GM13976 (cell line): Measurements from ENCODE around the gene CDH20.

ENCODE experiments used
- DNase-seq: peaks from one replicate; pipeline ENCODE4 v3.0.0; 2012; ENCODE audit warnings: low spot score
- in situ Hi-C: fragments of 300-500 bp; cut with MboI; formaldehyde crosslinking; loops from one replicate; pipeline ENCODE4 v1.12.0; 2022; ENCODE audit warnings: low sequenced_read_pairs, mixed read lengths, inconsistent platforms; ENCODE audit not compliant: unreplicated experiment
- TF ChIP-seq, protein P1 (sequence below): IDR thresholded peaks from 2 replicates; pipeline ENCODE4 v1.5.1; 2012; ENCODE audit warnings: borderline replicate concordance, mild to moderate bottlenecking; ENCODE audit not compliant: insufficient read depth; ENCODE audit errors: extremely low read depth, missing control alignments, control extremely low read depth

The CDH20 gene

DNA sequence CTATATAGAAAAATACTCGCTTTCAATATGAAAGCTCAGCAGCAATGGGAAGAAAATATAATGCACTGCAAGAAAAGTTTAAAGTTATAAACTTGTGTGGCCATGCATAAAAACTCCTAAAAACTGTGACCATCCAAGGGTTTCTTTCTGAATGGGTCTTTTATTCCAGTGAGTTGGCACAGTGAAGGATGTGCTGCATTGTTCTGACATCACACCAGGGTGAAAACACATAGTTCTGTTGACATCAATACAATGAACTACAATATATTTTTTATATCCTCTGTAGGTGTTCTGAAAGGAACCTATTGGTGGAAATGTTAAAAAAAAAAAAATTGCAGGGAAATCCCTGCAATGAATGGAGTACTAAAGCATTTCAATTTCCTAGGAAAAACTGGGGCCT, 80.2 kb downstream of the CDH20 start:
- in situ Hi-C loops: no loop called here
- DNase-seq: no peak
- TF ChIP-seq, protein P1, sequence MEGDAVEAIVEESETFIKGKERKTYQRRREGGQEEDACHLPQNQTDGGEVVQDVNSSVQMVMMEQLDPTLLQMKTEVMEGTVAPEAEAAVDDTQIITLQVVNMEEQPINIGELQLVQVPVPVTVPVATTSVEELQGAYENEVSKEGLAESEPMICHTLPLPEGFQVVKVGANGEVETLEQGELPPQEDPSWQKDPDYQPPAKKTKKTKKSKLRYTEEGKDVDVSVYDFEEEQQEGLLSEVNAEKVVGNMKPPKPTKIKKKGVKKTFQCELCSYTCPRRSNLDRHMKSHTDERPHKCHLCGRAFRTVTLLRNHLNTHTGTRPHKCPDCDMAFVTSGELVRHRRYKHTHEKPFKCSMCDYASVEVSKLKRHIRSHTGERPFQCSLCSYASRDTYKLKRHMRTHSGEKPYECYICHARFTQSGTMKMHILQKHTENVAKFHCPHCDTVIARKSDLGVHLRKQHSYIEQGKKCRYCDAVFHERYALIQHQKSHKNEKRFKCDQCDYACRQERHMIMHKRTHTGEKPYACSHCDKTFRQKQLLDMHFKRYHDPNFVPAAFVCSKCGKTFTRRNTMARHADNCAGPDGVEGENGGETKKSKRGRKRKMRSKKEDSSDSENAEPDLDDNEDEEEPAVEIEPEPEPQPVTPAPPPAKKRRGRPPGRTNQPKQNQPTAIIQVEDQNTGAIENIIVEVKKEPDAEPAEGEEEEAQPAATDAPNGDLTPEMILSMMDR: no peak

DNA sequence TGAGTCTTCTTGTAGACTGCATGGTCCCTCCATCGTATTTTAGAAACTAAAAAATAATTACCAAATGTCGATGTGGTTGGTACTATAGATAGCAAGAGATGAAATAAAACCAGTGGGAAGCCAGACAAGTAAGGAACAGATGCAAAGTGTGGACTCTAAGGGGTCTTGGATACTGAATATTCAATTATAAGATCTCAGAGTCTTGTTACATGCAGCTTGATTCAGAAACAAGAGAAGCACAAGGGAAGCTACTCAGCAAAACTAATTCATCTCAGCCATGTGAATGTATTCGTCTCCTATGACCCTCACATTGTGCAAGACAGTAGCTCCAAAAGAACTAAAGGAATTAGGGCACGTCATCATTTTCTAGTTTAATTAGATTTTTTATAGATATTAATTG, 80.9 kb downstream of the CDH20 start:
- DNase-seq: no peak
- in situ Hi-C loops: no loop called here
- TF ChIP-seq, protein P1: no peak

DNA sequence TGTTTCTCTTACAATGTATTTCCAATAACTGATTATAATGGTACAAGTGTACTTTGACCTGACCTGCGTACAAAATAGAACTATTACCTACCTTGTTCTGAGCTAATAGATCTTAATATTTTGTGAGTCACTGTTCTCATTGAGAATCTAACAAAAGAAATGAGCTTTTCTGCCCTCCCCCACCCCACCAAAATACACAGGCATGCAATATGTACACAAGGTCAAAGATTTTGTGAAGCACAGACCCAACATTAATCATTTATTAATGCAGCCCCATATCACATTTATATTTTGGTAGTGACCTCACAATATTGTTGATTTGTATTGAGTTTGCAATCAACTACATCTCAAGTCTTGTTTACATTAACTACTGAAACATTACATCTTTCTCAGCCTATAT, 86.5 kb downstream of the CDH20 start:
- in situ Hi-C loops: no loop called here
- DNase-seq: no peak
- TF ChIP-seq, protein P1: no peak

DNA sequence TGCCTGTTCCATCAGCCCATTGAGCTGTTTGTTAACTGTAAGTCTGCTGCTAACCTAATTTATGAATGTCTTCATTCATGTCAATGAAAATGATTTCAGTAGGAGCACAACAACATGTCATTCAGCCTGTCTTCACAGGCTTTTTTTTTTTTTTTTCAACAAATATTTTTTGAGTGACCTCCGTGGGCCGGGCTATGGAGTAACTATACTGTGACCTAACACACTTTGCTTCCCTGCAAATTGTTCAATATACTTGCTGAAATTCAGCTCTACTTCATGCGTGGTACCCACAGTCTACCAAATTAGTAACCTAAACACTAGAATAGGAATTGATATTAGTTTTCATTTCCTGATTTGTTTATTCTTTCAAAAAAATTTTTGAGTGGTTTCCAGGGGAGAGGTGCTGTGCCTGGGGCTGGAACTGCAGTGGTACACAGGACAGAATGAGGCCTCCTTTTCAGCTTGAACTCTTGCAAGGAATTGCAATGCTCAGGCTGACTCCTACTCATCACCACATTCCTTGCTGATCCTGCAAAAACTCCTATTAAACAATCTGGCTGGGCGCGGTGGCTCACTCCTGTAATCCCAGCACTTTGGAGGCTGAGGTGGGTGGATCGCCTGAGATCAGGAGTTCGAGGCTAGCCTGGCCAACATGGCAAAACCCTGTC, 87.1 kb downstream of the CDH20 start:
- in situ Hi-C loops: no loop called here
- TF ChIP-seq, protein P1: no peak
- DNase-seq: no peak

DNA sequence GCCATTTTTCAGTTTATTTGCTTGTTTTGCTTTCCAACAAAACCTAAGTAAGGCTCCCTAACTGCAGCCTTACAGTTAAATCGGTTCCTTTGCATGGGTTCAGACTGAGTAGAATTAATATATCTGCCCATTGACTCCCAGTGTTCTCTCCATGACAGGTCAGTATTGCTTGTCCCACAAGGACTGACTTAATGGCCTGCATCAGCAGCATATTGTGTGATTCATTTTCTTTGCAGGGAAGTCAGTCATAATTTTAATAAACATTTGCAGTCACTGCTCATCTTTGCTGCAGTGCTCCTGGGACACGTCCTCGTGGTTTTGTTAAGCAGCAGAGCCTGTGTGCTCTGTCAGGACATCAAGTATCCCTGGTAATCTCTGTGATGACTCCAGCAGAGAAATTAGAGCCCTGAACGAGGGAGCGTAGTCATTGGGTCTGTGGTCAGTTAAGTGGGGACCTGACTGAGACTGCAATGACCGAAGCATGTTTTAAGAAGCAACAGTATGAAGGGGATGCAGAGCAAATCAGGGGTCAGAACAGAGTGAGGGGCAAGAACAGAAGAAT, 93.3 kb downstream of the CDH20 start:
- in situ Hi-C loops: no loop called here
- TF ChIP-seq, protein P1: no peak
- no peak for DNase-seq

DNA sequence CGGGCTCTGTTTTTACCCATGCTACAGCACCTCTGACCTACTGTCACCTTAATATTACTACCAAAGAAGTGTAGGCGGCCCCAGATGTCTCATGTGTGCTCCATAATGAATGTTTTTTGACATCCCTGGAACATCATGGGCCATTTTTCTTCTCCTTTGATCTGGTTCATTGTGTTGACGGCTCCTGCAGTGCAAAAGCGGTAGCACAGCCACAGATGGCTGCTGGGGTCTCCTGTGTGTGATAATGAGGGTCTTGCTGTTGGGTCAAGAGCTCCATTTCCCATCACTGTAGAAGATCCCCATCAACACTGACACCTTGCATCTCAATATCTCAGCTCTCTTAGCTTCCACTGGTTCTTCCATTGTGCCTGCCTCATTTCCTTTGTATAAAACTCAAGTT, 95.0 kb downstream of the CDH20 start:
- DNase-seq: no peak
- TF ChIP-seq, protein P1: no peak
- in situ Hi-C loops: no loop called here
